Measurements from ENCODE around the gene PRKCE. TPM values are rescaled to one million over a fixed set of nuclear protein-coding genes. Genes with fewer than 3 reads are reported as not detected.

The PRKCE gene
- total RNA-seq, 1 donor from 2014 or later: 12.0 TPM

- Mint-ChIP-seq H3K9me3 (ENCODE audit: low read depth) (no peaks in the 10 kb centered on the region), H3K4me3 (ENCODE audit: unreplicated experiment) (no peak overlapping the region), H3K4me1 (ENCODE audit: low read depth) (peaks cover 11% of the 10 kb centered on the region), H3K36me3 (ENCODE audit: low read depth) (no peaks in the 10 kb centered on the region), H3K27ac (ENCODE audit: unreplicated experiment) (no peak overlapping the region), H3K27me3 (ENCODE audit: low read depth) (no peaks in the 10 kb centered on the region)
- no peak for TF ChIP-seq CTCF (IDR thresholded peaks at IDR 0.05)
- no peak for DNase-seq (ENCODE audit: low spot score)
These were observed 322.6 kb downstream of the PRKCE start for GRCh38 chr2:45974056-45974455.

GRCh38 chr2:45974762-45975408 lies 323.4 kb downstream of the PRKCE start:
- no peak for DNase-seq (ENCODE audit: low spot score)
- no peaks in the 10 kb centered on the region for H3K36me3 Mint-ChIP-seq (ENCODE audit: low read depth)

GRCh38 chr2:45975752-45976517 lies 324.5 kb downstream of the PRKCE start:
- no peak for TF ChIP-seq CTCF (IDR thresholded peaks at IDR 0.05)
- no peaks in the 10 kb centered on the region for H3K27me3 Mint-ChIP-seq (ENCODE audit: low read depth)
- DNase-seq (ENCODE audit: low spot score): no peak
- H3K27ac Mint-ChIP-seq (ENCODE audit: unreplicated experiment): no peak overlapping the region
- H3K9me3 Mint-ChIP-seq (ENCODE audit: low read depth): no peaks in the 10 kb centered on the region
- peaks cover 5% of the 10 kb centered on the region for H3K4me1 Mint-ChIP-seq (ENCODE audit: low read depth)
- H3K4me3 Mint-ChIP-seq (ENCODE audit: unreplicated experiment): no peak overlapping the region
- no peaks in the 10 kb centered on the region for H3K36me3 Mint-ChIP-seq (ENCODE audit: low read depth)

More at GRCh38 chr2:45974762-45975408, 323.4 kb downstream of the PRKCE start:
- TF ChIP-seq CTCF (IDR thresholded peaks at IDR 0.05): no peak
- H3K27ac Mint-ChIP-seq (ENCODE audit: unreplicated experiment): no peak overlapping the region
- peaks cover 5% of the 10 kb centered on the region for H3K4me1 Mint-ChIP-seq (ENCODE audit: low read depth)
- H3K4me3 Mint-ChIP-seq (ENCODE audit: unreplicated experiment): no peak overlapping the region
- H3K27me3 Mint-ChIP-seq (ENCODE audit: low read depth): no peaks in the 10 kb centered on the region
- H3K9me3 Mint-ChIP-seq (ENCODE audit: low read depth): no peaks in the 10 kb centered on the region

- peaks cover 3% of the 10 kb centered on the region for H3K4me1 Mint-ChIP-seq (ENCODE audit: low read depth)
- no peak for DNase-seq (ENCODE audit: low spot score)
- H3K9me3 Mint-ChIP-seq (ENCODE audit: low read depth): no peaks in the 10 kb centered on the region
These were observed 326.9 kb downstream of the PRKCE start for GRCh38 chr2:45978302-45978859.

More at GRCh38 chr2:45978302-45978859, 326.9 kb downstream of the PRKCE start:
- Mint-ChIP-seq H3K27ac (ENCODE audit: unreplicated experiment) (no peak overlapping the region), H3K27me3 (ENCODE audit: low read depth) (no peaks in the 10 kb centered on the region), H3K4me3 (ENCODE audit: unreplicated experiment) (no peak overlapping the region), H3K36me3 (ENCODE audit: low read depth) (peaks cover 6% of the 10 kb centered on the region)
- TF ChIP-seq CTCF (IDR thresholded peaks at IDR 0.05): no peak
